Epithelial cell of proximal tubule (primary cell): ENCODE measurements around the gene PHACTR2. TPM values are rescaled to one million over a fixed set of nuclear protein-coding genes. Genes with fewer than 3 reads are reported as not detected.
A peak's percentile ranks its signal among the peaks of the same experiment; 100 is the strongest.

Source experiments
- DNase-seq: peaks from one replicate; pipeline ENCODE4 v3.0.0-alpha.2; 2011; ENCODE audit warnings: low read depth
- H3K4me3 ChIP-seq: 2 replicates; pipeline ENCODE4 v1.5.1; 2011; ENCODE audit warnings: low read depth, mild to moderate bottlenecking, low read length
- CTCF ChIP-seq: conservative IDR thresholded peaks from 2 replicates; pipeline ENCODE4 v1.5.1; 2012; ENCODE audit warnings: low read depth, mild to moderate bottlenecking, low read length
- total RNA-seq: library from RNA; depleted of rRNA; stranded (reverse); fragments of >200 nt; gene quantifications from 2 replicates; pipeline ENCODE4 v1.2.3, GENCODE V29; 2015

The PHACTR2 gene
- total RNA-seq, 1 donor from 2014 or later, result 13.8 TPM

GRCh38 chr6:143741480-143741879 is 63.7 kb downstream of the PHACTR2 start:
- DNase-seq, result no peak
- no peak overlapping the region for H3K4me3 ChIP-seq
- TF ChIP-seq CTCF, result no peak

GRCh38 chr6:143742070-143742954 is 64.5 kb downstream of the PHACTR2 start:
- no peak for DNase-seq
- H3K4me3 ChIP-seq, result no peak overlapping the region
- TF ChIP-seq CTCF, result no peak

GRCh38 chr6:143742955-143743255 is 65.1 kb downstream of the PHACTR2 start:
- no peak overlapping the region for H3K4me3 ChIP-seq
- TF ChIP-seq CTCF, result no peak
- DNase-seq, result no peak

GRCh38 chr6:143743301-143744166 is 65.8 kb downstream of the PHACTR2 start:
- no peak for TF ChIP-seq CTCF
- DNase-seq, result no peak
- no peak overlapping the region for H3K4me3 ChIP-seq

GRCh38 chr6:143744551-143745165 is 66.9 kb downstream of the PHACTR2 start:
- no peak for TF ChIP-seq CTCF
- H3K4me3 ChIP-seq, result no peak overlapping the region
- DNase-seq, result no peak

- DNase-seq, result peak; percentile 48
- peak overlapping the region; percentile 31 for H3K4me3 ChIP-seq
- TF ChIP-seq CTCF, result no peak
Observed at GRCh38 chr6:143745166-143746133, 67.7 kb downstream of the PHACTR2 start.
